ENCODE results near the gene XPO1.
"Not testable (repeated sequence)": the region's sequence is repeated elsewhere in the genome, so short reads cannot be mapped to it uniquely, and the experiment has no call there.

XPO1 gene

GRCh38 chr2:61554604-61555003 lies 16.4 kb upstream of the XPO1 start:
- H3K27ac ChIP-seq (ENCODE audit: poor library complexity, severe bottlenecking), result no peak overlapping the region
- no peaks in the 10 kb centered on the region for H3K4me1 ChIP-seq (ENCODE audit: insufficient read depth, poor library complexity, severe bottlenecking)
- no peak overlapping the region for H3K4me3 ChIP-seq (ENCODE audit: severe bottlenecking)
- ATAC-seq (ENCODE audit: low read depth) (no peak), DNase-seq (ENCODE audit: low spot score) (no peak)
- TF ChIP-seq, protein P1, sequence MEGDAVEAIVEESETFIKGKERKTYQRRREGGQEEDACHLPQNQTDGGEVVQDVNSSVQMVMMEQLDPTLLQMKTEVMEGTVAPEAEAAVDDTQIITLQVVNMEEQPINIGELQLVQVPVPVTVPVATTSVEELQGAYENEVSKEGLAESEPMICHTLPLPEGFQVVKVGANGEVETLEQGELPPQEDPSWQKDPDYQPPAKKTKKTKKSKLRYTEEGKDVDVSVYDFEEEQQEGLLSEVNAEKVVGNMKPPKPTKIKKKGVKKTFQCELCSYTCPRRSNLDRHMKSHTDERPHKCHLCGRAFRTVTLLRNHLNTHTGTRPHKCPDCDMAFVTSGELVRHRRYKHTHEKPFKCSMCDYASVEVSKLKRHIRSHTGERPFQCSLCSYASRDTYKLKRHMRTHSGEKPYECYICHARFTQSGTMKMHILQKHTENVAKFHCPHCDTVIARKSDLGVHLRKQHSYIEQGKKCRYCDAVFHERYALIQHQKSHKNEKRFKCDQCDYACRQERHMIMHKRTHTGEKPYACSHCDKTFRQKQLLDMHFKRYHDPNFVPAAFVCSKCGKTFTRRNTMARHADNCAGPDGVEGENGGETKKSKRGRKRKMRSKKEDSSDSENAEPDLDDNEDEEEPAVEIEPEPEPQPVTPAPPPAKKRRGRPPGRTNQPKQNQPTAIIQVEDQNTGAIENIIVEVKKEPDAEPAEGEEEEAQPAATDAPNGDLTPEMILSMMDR (IDR thresholded peaks at IDR 0.05; ENCODE audit: poor library complexity, severe bottlenecking), result no peak
- H3K27me3 ChIP-seq (ENCODE audit: insufficient read depth, poor library complexity, severe bottlenecking), result no peaks in the 10 kb centered on the region
- H3K36me3 ChIP-seq (ENCODE audit: low read depth), result no peaks in the 10 kb centered on the region
- no peaks in the 10 kb centered on the region for H3K9me3 ChIP-seq (ENCODE audit: severe bottlenecking)

- Histone ChIP-seq H3K27me3 (ENCODE audit: insufficient read depth, poor library complexity, severe bottlenecking) (no peaks in the 10 kb centered on the region), H3K36me3 (ENCODE audit: low read depth) (no peaks in the 10 kb centered on the region), H3K4me1 (ENCODE audit: insufficient read depth, poor library complexity, severe bottlenecking) (no peaks in the 10 kb centered on the region), H3K9me3 (ENCODE audit: severe bottlenecking) (no peaks in the 10 kb centered on the region), H3K27ac (ENCODE audit: poor library complexity, severe bottlenecking) (no peak overlapping the region), H3K4me3 (ENCODE audit: severe bottlenecking) (no peak overlapping the region)
- TF ChIP-seq, protein P1 (IDR thresholded peaks at IDR 0.05; ENCODE audit: poor library complexity, severe bottlenecking), result no peak
- ATAC-seq (ENCODE audit: low read depth), result no peak
- no peak for DNase-seq (ENCODE audit: low spot score)
Observed at GRCh38 chr2:61550375-61551209, 12.4 kb upstream of the XPO1 start.

DNA sequence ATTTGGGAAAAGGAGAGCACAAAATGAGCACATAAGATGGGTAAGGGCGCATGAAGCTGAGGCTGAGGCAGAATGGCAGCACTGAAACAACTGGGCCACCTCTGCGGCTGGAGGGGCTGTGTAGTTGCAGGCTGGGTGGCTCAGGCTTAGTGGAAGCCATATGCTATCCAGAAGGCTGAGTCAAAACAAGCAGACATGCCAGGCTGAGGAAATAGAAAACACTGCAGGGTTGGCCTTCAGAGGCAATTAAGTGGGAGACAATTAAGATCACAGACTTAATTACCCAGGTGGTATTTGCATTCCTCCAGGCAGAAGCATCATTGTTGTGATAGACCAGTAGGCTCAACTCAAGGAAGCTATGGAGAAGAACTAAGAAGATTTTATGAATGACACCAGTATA lies 11.4 kb upstream of the XPO1 start:
- H3K36me3 ChIP-seq (ENCODE audit: low read depth), result no peaks in the 10 kb centered on the region
- H3K4me3 ChIP-seq (ENCODE audit: severe bottlenecking), result no peak overlapping the region
- no peak overlapping the region for H3K27ac ChIP-seq (ENCODE audit: poor library complexity, severe bottlenecking)
- ATAC-seq (ENCODE audit: low read depth), result no peak
- TF ChIP-seq, protein P1 (IDR thresholded peaks at IDR 0.05; ENCODE audit: poor library complexity, severe bottlenecking), result no peak
- no peaks in the 10 kb centered on the region for H3K4me1 ChIP-seq (ENCODE audit: insufficient read depth, poor library complexity, severe bottlenecking)
- H3K9me3 ChIP-seq (ENCODE audit: severe bottlenecking), result no peaks in the 10 kb centered on the region
- no peaks in the 10 kb centered on the region for H3K27me3 ChIP-seq (ENCODE audit: insufficient read depth, poor library complexity, severe bottlenecking)
- no peak for DNase-seq (ENCODE audit: low spot score)

GRCh38 chr2:61543062-61543461 lies 4.9 kb upstream of the XPO1 start:
- ATAC-seq (ENCODE audit: low read depth), result no peak
- peaks cover 7% of the 10 kb centered on the region for H3K4me1 ChIP-seq (ENCODE audit: insufficient read depth, poor library complexity, severe bottlenecking)
- H3K27me3 ChIP-seq (ENCODE audit: insufficient read depth, poor library complexity, severe bottlenecking), result no peaks in the 10 kb centered on the region
- H3K9me3 ChIP-seq (ENCODE audit: severe bottlenecking), result no peaks in the 10 kb centered on the region
- H3K27ac ChIP-seq (ENCODE audit: poor library complexity, severe bottlenecking), result no peak overlapping the region
- TF ChIP-seq, protein P1 (IDR thresholded peaks at IDR 0.05; ENCODE audit: poor library complexity, severe bottlenecking), result no peak
- DNase-seq (ENCODE audit: low spot score), result no peak
- H3K4me3 ChIP-seq (ENCODE audit: severe bottlenecking), result no peak overlapping the region
- H3K36me3 ChIP-seq (ENCODE audit: low read depth), result no peaks in the 10 kb centered on the region

- not testable (repeated sequence) for H3K27me3 ChIP-seq (ENCODE audit: insufficient read depth, poor library complexity, severe bottlenecking); H3K9me3 ChIP-seq (ENCODE audit: severe bottlenecking); H3K4me3 ChIP-seq (ENCODE audit: severe bottlenecking); H3K27ac ChIP-seq (ENCODE audit: poor library complexity, severe bottlenecking); ATAC-seq (ENCODE audit: low read depth); DNase-seq (ENCODE audit: low spot score)
- H3K36me3 ChIP-seq (ENCODE audit: low read depth), result peaks cover 15% of the 10 kb centered on the region
- peaks cover 11% of the 10 kb centered on the region for H3K4me1 ChIP-seq (ENCODE audit: insufficient read depth, poor library complexity, severe bottlenecking)
Observed at GRCh38 chr2:61540167-61540566, 2.0 kb upstream of the XPO1 start.
